GM19099 (cell line): ENCODE data around the gene CEBPG.

ENCODE experiments used
- POLR2A ChIP-seq: IDR thresholded peaks from 3 replicates; pipeline ENCODE4 v1.6.1; 2011; ENCODE audit warnings: low read depth; ENCODE audit not compliant: insufficient read length; ENCODE audit errors: extremely low read depth

CEBPG gene

GRCh38 chr19:33402421-33403220, 29.1 kb downstream of the CEBPG start:
- no peak for TF ChIP-seq POLR2A

GRCh38 chr19:33403221-33403972, 29.9 kb downstream of the CEBPG start:
- no peak for TF ChIP-seq POLR2A

- TF ChIP-seq POLR2A: no peak
Measured at GRCh38 chr19:33403973-33404304, 30.4 kb downstream of the CEBPG start.

- TF ChIP-seq POLR2A: no peak
Measured at GRCh38 chr19:33404506-33405253, 31.2 kb downstream of the CEBPG start.

GRCh38 chr19:33405254-33405552, 31.7 kb downstream of the CEBPG start:
- TF ChIP-seq POLR2A: no peak

GRCh38 chr19:33405553-33406461, 32.3 kb downstream of the CEBPG start:
- TF ChIP-seq POLR2A: no peak

GRCh38 chr19:33406521-33407139, 33.1 kb downstream of the CEBPG start:
- TF ChIP-seq POLR2A: no peak

- TF ChIP-seq POLR2A: no peak
Measured at GRCh38 chr19:33407140-33407551, 33.6 kb downstream of the CEBPG start.

- no peak for TF ChIP-seq POLR2A
Measured at GRCh38 chr19:33407716-33408115, 34.2 kb downstream of the CEBPG start.

GRCh38 chr19:33408116-33408515, 34.6 kb downstream of the CEBPG start:
- no peak for TF ChIP-seq POLR2A

GRCh38 chr19:33408538-33409434, 35.3 kb downstream of the CEBPG start:
- TF ChIP-seq POLR2A: no peak

- no peak for TF ChIP-seq POLR2A
Measured at GRCh38 chr19:33409906-33410685, 36.6 kb downstream of the CEBPG start.
